NB4 (cell line): Measurements from ENCODE around the gene SLC5A4.

Experiments used
- CTCF ChIP-seq: IDR thresholded peaks from one replicate; pipeline ENCODE4 v1.5.1; 2012; ENCODE audit warnings: low read depth, low read length
- MAX ChIP-seq: IDR thresholded peaks from 2 replicates; pipeline ENCODE4 v1.6.1; 2011; ENCODE audit warnings: low read depth, low read length

- TF ChIP-seq MAX (no peak), CTCF (no peak)
Measured at GRCh38 chr22:32185821-32186220, 69.3 kb downstream of the SLC5A4 start.
